ENCODE data around the gene TCN2.

The TCN2 gene

DNA sequence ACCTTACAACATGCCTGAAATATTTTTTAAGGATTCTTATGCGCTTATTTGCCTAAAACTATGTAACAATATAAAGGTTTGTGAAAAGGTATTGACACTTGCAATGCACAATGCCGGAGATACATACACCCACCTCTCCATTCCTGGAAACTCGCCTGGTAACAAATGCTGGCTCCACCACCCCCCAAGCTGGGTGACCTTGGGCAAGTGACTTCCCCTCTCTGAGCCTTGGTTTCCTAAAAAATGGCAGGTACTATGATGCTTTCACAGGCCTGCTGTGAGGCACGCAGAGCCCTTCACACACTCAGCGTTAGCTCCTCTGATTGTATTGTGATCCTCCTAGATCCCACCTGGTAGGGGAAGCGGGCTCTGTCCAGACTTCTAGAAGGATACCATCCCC lies 34.8 kb upstream of the TCN2 start:
- no peak for TF ChIP-seq CTCF (IDR thresholded peaks at IDR 0.05; ENCODE audit: borderline replicate concordance, extremely low read depth, low read length, poor library complexity, severe bottlenecking)
- TF ChIP-seq EZH2 (IDR thresholded peaks at IDR 0.05; ENCODE audit: borderline replicate concordance, low read depth, low read length, severe bottlenecking), result no peak
- Histone ChIP-seq H3K27me3 (ENCODE audit: insufficient read depth, low read length, poor library complexity) (no peaks in the 10 kb centered on the region), H3K9me3 (ENCODE audit: insufficient read depth, low read length, severe bottlenecking) (no peaks in the 10 kb centered on the region), H4K20me1 (ENCODE audit: insufficient read depth, low read length) (peaks cover 22% of the 10 kb centered on the region; the same call in 1 of the 2 replicates), H3K9ac (ENCODE audit: low read depth, low read length) (no peak overlapping the region), H2AFZ (ENCODE audit: low read depth, low read length) (no peak overlapping the region), H3K4me1 (ENCODE audit: insufficient read depth, low read length) (no peaks in the 10 kb centered on the region), H3K79me2 (ENCODE audit: insufficient read depth, low read length) (no peaks in the 10 kb centered on the region), H3K27ac (ENCODE audit: low read length) (no peak overlapping the region), H3K36me3 (ENCODE audit: insufficient read depth, low read length) (peaks cover 24% of the 10 kb centered on the region), H3K4me2 (ENCODE audit: insufficient read depth, low read length) (no peak overlapping the region), H3K4me3 (ENCODE audit: low read depth in 1 of 2, low read length in 2 of 2) (no peak overlapping the region)
- DNase-seq (no peak), ATAC-seq (ENCODE audit: insufficient read depth, low read depth) (no peak)

- no peak overlapping the region for H2AFZ ChIP-seq (ENCODE audit: low read depth, low read length)
- no peak overlapping the region for H3K9ac ChIP-seq (ENCODE audit: low read depth, low read length)
- no peak overlapping the region for H3K27ac ChIP-seq (ENCODE audit: low read length)
- no peak for TF ChIP-seq CTCF (IDR thresholded peaks at IDR 0.05; ENCODE audit: borderline replicate concordance, extremely low read depth, low read length, poor library complexity, severe bottlenecking)
- TF ChIP-seq EZH2 (IDR thresholded peaks at IDR 0.05; ENCODE audit: borderline replicate concordance, low read depth, low read length, severe bottlenecking), result no peak
- H3K4me3 ChIP-seq (ENCODE audit: low read depth in 1 of 2, low read length in 2 of 2), result no peak overlapping the region
- no peaks in the 10 kb centered on the region for H3K79me2 ChIP-seq (ENCODE audit: insufficient read depth, low read length)
- H3K4me2 ChIP-seq (ENCODE audit: insufficient read depth, low read length), result no peak overlapping the region
- peaks cover 32% of the 10 kb centered on the region for H3K36me3 ChIP-seq (ENCODE audit: insufficient read depth, low read length)
- no peaks in the 10 kb centered on the region for H3K27me3 ChIP-seq (ENCODE audit: insufficient read depth, low read length, poor library complexity)
- H3K4me1 ChIP-seq (ENCODE audit: insufficient read depth, low read length), result no peaks in the 10 kb centered on the region
- peaks cover 22% of the 10 kb centered on the region; the same call in 1 of the 2 replicates for H4K20me1 ChIP-seq (ENCODE audit: insufficient read depth, low read length)
- H3K9me3 ChIP-seq (ENCODE audit: insufficient read depth, low read length, severe bottlenecking), result no peaks in the 10 kb centered on the region
- ATAC-seq (ENCODE audit: insufficient read depth, low read depth) (no peak), DNase-seq (no peak)
Observed at GRCh38 chr22:30572840-30573593, 34.0 kb upstream of the TCN2 start.

DNA sequence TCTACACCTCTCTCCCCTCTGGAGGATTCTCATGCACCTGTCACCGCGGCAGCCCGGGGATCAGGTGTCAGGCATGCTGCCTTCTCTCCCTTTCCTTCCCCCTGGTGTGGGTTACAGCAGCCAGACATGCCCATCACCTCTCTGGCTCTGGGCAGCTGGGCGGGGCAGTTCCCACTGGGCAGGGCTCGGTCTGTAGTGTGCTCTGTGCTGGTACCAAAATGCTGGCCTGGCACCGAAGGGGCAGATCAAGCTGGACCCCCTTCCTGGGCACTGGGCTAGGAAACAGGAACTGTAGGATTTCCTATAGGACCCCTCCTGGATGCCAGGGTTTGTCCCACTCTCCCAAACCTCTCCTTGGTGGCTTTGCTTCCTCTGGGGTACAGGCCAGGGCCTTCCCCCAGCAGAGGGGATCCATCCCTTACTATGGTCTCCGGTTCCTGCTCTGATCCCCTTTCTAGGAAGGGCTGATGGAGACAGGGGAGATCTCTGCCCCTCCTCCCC lies 33.3 kb upstream of the TCN2 start:
- TF ChIP-seq CTCF (IDR thresholded peaks at IDR 0.05; ENCODE audit: borderline replicate concordance, extremely low read depth, low read length, poor library complexity, severe bottlenecking), result no peak
- TF ChIP-seq EZH2 (IDR thresholded peaks at IDR 0.05; ENCODE audit: borderline replicate concordance, low read depth, low read length, severe bottlenecking), result no peak
- H3K27me3 ChIP-seq (ENCODE audit: insufficient read depth, low read length, poor library complexity), result no peaks in the 10 kb centered on the region
- H3K36me3 ChIP-seq (ENCODE audit: insufficient read depth, low read length), result peaks cover 37% of the 10 kb centered on the region
- ATAC-seq (ENCODE audit: insufficient read depth, low read depth) (no peak), DNase-seq (no peak)
- H3K9me3 ChIP-seq (ENCODE audit: insufficient read depth, low read length, severe bottlenecking), result no peaks in the 10 kb centered on the region
- no peaks in the 10 kb centered on the region for H3K4me1 ChIP-seq (ENCODE audit: insufficient read depth, low read length)
- no peak overlapping the region for H3K4me2 ChIP-seq (ENCODE audit: insufficient read depth, low read length)
- H2AFZ ChIP-seq (ENCODE audit: low read depth, low read length), result no peak overlapping the region
- H3K27ac ChIP-seq (ENCODE audit: low read length), result no peak overlapping the region
- peaks cover 22% of the 10 kb centered on the region; the same call in 1 of the 2 replicates for H4K20me1 ChIP-seq (ENCODE audit: insufficient read depth, low read length)
- H3K9ac ChIP-seq (ENCODE audit: low read depth, low read length), result no peak overlapping the region
- H3K79me2 ChIP-seq (ENCODE audit: insufficient read depth, low read length), result no peaks in the 10 kb centered on the region
- H3K4me3 ChIP-seq (ENCODE audit: low read depth in 1 of 2, low read length in 2 of 2), result no peak overlapping the region

All from DND-41 (cell line).